Fibroblast of pulmonary artery (primary cell): Measurements from ENCODE around the gene SLC15A5.

Experiments
- DNase-seq: peaks from one replicate; pipeline ENCODE4 v3.0.0-alpha.2; 2010; ENCODE audit warnings: low read depth
- H3K4me3 ChIP-seq: replicated peaks from 2 replicates; pipeline ENCODE4 v1.5.1; 2011; ENCODE audit warnings: low read depth, mild to moderate bottlenecking, control low read depth, low read length, moderate library complexity
- TF ChIP-seq, protein P1 (sequence below): IDR thresholded peaks from 2 replicates; pipeline ENCODE4 v1.5.1; 2011; ENCODE audit warnings: mild to moderate bottlenecking, control low read depth, low read length, inconsistent platforms; ENCODE audit errors: missing control alignments

The SLC15A5 gene

GRCh38 chr12:16243487-16244412 lies 33.7 kb downstream of the SLC15A5 start:
- H3K4me3 ChIP-seq = no peak overlapping the region
- TF ChIP-seq, protein P1, sequence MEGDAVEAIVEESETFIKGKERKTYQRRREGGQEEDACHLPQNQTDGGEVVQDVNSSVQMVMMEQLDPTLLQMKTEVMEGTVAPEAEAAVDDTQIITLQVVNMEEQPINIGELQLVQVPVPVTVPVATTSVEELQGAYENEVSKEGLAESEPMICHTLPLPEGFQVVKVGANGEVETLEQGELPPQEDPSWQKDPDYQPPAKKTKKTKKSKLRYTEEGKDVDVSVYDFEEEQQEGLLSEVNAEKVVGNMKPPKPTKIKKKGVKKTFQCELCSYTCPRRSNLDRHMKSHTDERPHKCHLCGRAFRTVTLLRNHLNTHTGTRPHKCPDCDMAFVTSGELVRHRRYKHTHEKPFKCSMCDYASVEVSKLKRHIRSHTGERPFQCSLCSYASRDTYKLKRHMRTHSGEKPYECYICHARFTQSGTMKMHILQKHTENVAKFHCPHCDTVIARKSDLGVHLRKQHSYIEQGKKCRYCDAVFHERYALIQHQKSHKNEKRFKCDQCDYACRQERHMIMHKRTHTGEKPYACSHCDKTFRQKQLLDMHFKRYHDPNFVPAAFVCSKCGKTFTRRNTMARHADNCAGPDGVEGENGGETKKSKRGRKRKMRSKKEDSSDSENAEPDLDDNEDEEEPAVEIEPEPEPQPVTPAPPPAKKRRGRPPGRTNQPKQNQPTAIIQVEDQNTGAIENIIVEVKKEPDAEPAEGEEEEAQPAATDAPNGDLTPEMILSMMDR = no peak
- DNase-seq = no peak

GRCh38 chr12:16241346-16241745 lies 36.1 kb downstream of the SLC15A5 start:
- no peak for DNase-seq
- TF ChIP-seq, protein P1 = no peak

DNA sequence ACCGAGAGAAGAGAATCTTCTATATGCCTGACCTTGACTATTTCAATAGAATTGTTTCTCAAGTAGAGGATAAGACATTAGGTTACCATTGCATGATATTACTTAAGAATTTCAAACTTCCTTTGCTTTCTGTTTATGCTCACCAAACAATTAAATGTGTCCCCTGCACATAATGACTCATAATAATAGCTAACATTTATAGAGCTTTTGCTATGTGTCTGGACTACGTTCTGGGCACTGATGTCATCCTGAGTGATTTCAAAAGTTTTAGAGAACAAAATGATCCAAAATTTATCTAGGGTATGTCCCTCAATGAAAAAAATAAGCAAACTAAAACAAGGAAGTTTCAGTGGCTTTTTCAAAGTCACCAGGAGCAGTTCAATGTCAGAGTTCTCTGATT lies 38.8 kb downstream of the SLC15A5 start:
- no peak overlapping the region for H3K4me3 ChIP-seq
- TF ChIP-seq, protein P1 = no peak
- DNase-seq = peak; percentile 84

More at GRCh38 chr12:16241346-16241745, 36.1 kb downstream of the SLC15A5 start:
- H3K4me3 ChIP-seq = no peak overlapping the region

GRCh38 chr12:16229676-16230075 lies 47.8 kb downstream of the SLC15A5 start:
- TF ChIP-seq, protein P1 = no peak
- DNase-seq = peak; percentile 11

DNA sequence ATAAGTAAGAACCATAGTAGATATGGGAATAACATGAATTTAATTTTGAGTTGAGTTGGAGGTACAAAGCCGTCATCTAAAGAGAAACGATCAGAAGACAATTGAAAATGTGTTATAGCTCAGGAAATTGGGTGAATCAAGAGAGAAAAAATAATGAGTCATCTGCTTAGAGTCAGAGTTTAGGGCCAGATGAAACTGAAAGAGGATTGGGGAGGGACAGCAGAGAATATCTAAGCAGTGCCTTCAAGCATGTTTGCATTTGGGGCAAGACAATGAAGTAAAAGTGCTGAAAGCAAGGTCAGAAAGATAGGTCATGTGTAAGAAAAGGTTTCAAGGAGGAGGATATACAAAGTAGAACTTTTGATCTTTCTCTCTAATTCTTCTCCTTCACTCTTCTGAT lies 49.4 kb downstream of the SLC15A5 start:
- H3K4me3 ChIP-seq = no peak overlapping the region
- DNase-seq = no peak
- TF ChIP-seq, protein P1 = no peak

More at GRCh38 chr12:16229676-16230075, 47.8 kb downstream of the SLC15A5 start:
- H3K4me3 ChIP-seq = no peak overlapping the region

DNA sequence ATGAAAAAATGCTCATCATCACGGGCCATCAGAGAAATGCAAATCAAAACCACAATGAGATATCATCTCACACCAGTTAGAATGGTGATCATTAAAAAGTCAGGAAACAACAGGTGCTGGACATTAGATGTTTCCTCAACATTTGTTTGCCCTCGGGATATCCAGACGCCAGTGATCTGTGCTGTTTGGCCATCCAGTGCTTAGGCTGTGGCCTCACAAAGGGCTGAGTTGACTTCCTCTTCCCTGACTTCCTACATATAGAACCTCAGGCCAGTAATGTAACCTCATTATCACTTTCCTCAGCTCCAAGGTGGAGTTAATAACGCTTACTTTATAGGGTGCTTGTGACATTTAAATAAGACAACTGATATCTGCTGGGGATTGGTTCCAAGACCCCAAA lies 51.8 kb downstream of the SLC15A5 start:
- TF ChIP-seq, protein P1 = no peak
- no peak overlapping the region for H3K4me3 ChIP-seq
- no peak for DNase-seq
